Endothelial cell (in vitro differentiated cells): ENCODE results near the gene MRNIP. TPM values are rescaled to one million over a fixed set of nuclear protein-coding genes. Genes with fewer than 3 reads are reported as not detected.

Experiments
- DNase-seq: peaks from one replicate; pipeline ENCODE4 v3.0.0; 2021; ENCODE audit warnings: low spot score
- H3K27ac Mint-ChIP-seq: one replicate; pipeline ENCODE4 v1.8.0; 2021; ENCODE audit warnings: mixed read lengths, inconsistent platforms; ENCODE audit not compliant: unreplicated experiment
- H3K27me3 Mint-ChIP-seq: one replicate; pipeline ENCODE4 v1.8.0; 2021; ENCODE audit warnings: mild to moderate bottlenecking, moderate library complexity, mixed read lengths, inconsistent platforms; ENCODE audit not compliant: unreplicated experiment
- H3K36me3 Mint-ChIP-seq: one replicate; pipeline ENCODE4 v1.8.0; 2021; ENCODE audit warnings: mild to moderate bottlenecking, low read depth, mixed read lengths, inconsistent platforms; ENCODE audit not compliant: unreplicated experiment
- H3K4me1 Mint-ChIP-seq: one replicate; pipeline ENCODE4 v1.8.0; 2021; ENCODE audit warnings: mild to moderate bottlenecking, mixed read lengths, inconsistent platforms; ENCODE audit not compliant: unreplicated experiment
- H3K4me3 Mint-ChIP-seq: one replicate; pipeline ENCODE4 v1.8.0; 2021; ENCODE audit warnings: mild to moderate bottlenecking, mixed read lengths, inconsistent platforms; ENCODE audit not compliant: unreplicated experiment
- H3K9me3 Mint-ChIP-seq: one replicate; pipeline ENCODE4 v1.8.0; 2021; ENCODE audit warnings: mixed read lengths, inconsistent platforms; ENCODE audit not compliant: unreplicated experiment
- CTCF ChIP-seq: fragments of 200-600 bp; sonication (generic); IDR thresholded peaks from one replicate; pipeline ENCODE4 v1.5.0; 2021; ENCODE audit warnings: antibody characterized with exemption; ENCODE audit not compliant: unreplicated experiment
- total RNA-seq: library from RNA; stranded (reverse); fragmentation: NEBNext Ultra II Directional; extraction: Animal tissue kit (Norgen Biotek cat#: 25700); gene quantifications from one replicate; pipeline ENCODE4 v1.2.1, GENCODE V29; 2021; ENCODE audit not compliant: unreplicated experiment

Gene MRNIP
- total RNA-seq, 1 donor from 2014 or later, result 38.5 TPM

DNA sequence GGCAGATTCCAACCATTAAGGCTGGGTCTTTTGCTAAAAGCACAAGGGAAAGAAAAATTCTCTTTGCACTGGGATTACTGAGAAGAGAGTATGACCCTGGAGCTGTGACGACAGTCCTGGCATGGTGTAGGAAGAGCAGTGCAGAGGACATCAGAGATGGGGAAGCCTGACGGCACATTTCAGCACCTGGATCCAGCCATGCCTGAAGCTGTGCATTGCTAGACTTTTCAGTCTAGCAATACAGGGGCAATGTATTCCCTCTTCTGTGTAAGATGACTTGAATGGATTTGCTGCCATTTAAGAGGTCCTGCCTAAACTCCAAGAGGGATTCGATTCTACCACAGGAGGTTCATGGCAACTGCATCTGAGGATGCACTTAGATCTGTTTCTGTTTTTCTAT lies 12.3 kb upstream of the MRNIP start:
- DNase-seq, result no peak
- H3K4me3 Mint-ChIP-seq, result peak overlapping the region; percentile 65
- peaks cover 15% of the 10 kb centered on the region for H3K27me3 Mint-ChIP-seq
- H3K9me3 Mint-ChIP-seq, result no peaks in the 10 kb centered on the region
- TF ChIP-seq CTCF, result no peak
- no peak overlapping the region for H3K27ac Mint-ChIP-seq
- H3K36me3 Mint-ChIP-seq, result peaks cover 23% of the 10 kb centered on the region
- peaks cover 4% of the 10 kb centered on the region for H3K4me1 Mint-ChIP-seq

DNA sequence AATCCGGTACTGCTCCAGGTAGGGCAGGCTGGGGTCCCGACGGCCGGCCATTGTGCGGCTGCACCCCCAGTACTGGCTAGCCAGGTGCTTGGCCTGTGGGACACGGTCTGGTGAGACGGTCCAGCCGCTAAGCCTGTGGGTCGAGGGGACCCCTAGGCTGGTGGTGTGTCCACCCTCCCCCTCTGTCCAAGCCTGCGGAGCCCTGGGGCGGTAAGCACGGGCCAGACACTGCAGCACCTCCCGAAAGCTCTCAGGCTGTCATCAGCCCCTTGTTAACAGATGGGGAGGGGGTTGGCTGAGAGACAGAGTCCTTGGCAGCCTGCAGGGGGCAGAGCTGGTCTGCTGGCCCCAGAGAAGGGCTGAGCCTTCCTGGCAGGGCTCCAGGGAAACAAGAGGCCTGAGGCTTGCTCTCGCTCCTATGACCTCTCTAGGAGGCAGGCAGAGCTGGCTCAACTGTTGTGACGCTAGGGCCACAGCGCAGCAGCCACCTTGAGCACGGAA lies 11.8 kb upstream of the MRNIP start:
- Mint-ChIP-seq H3K9me3 (no peaks in the 10 kb centered on the region), H3K27ac (no peak overlapping the region), H3K27me3 (peaks cover 15% of the 10 kb centered on the region), H3K36me3 (peaks cover 27% of the 10 kb centered on the region), H3K4me3 (peak overlapping the region; percentile 65), H3K4me1 (peaks cover 5% of the 10 kb centered on the region)
- peak; percentile 23 for TF ChIP-seq CTCF
- DNase-seq, result peak; percentile 38

GRCh38 chr5:179869641-179870402 lies 11.2 kb upstream of the MRNIP start:
- no peaks in the 10 kb centered on the region for H3K9me3 Mint-ChIP-seq
- no peak for TF ChIP-seq CTCF
- no peak overlapping the region for H3K4me3 Mint-ChIP-seq
- H3K27ac Mint-ChIP-seq, result no peak overlapping the region
- peaks cover 19% of the 10 kb centered on the region for H3K27me3 Mint-ChIP-seq
- peaks cover 10% of the 10 kb centered on the region for H3K4me1 Mint-ChIP-seq
- peaks cover 21% of the 10 kb centered on the region for H3K36me3 Mint-ChIP-seq
- DNase-seq, result no peak

GRCh38 chr5:179869101-179869500 lies 10.5 kb upstream of the MRNIP start:
- no peak overlapping the region for H3K27ac Mint-ChIP-seq
- H3K27me3 Mint-ChIP-seq, result peaks cover 19% of the 10 kb centered on the region
- H3K4me1 Mint-ChIP-seq, result peaks cover 10% of the 10 kb centered on the region
- H3K36me3 Mint-ChIP-seq, result peaks cover 23% of the 10 kb centered on the region
- DNase-seq, result no peak
- H3K4me3 Mint-ChIP-seq, result no peak overlapping the region
- TF ChIP-seq CTCF, result no peak
- no peaks in the 10 kb centered on the region for H3K9me3 Mint-ChIP-seq

DNA sequence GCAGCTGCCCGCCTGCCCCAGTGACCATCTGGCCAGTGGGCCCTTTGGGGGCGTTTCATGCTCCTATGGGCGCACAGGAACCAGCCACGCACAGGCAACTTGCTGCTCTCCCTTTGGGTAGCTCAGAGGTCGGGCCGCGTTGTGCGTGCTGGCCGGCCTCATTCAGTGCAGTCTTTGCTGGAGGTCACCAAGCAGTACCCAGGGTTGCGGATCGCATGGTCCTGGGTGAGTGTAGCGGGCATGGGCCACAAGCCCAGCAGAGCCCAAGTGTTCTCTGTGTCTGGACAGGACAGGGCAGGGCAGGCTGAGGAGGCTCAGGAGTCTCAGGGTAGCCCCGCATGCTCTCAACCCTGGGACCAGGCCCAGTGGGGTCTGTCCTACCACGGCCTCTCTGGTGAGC lies 9.9 kb upstream of the MRNIP start:
- no peak for TF ChIP-seq CTCF
- no peak for DNase-seq
- Mint-ChIP-seq H3K9me3 (no peaks in the 10 kb centered on the region), H3K27ac (no peak overlapping the region), H3K27me3 (peaks cover 19% of the 10 kb centered on the region), H3K36me3 (peaks cover 28% of the 10 kb centered on the region), H3K4me1 (peaks cover 10% of the 10 kb centered on the region), H3K4me3 (no peak overlapping the region)
